ENCODE measurements around the gene CD244.

The CD244 gene

GRCh38 chr1:160844447-160845232 lies 18.0 kb downstream of the CD244 start:
- DNase-seq, result no peak

GRCh38 chr1:160841079-160841478 lies 21.6 kb downstream of the CD244 start:
- no peak for DNase-seq

GRCh38 chr1:160839746-160840145 lies 22.9 kb downstream of the CD244 start:
- DNase-seq, result no peak

- DNase-seq, result no peak
These were observed 23.8 kb downstream of the CD244 start for GRCh38 chr1:160838888-160839287.

GRCh38 chr1:160837558-160838205 lies 25.0 kb downstream of the CD244 start:
- DNase-seq, result no peak

GRCh38 chr1:160836981-160837557 lies 25.6 kb downstream of the CD244 start:
- DNase-seq, result no peak

GRCh38 chr1:160836561-160836960 lies 26.1 kb downstream of the CD244 start:
- DNase-seq, result no peak

GRCh38 chr1:160835751-160836150 lies 26.9 kb downstream of the CD244 start:
- DNase-seq, result no peak

- DNase-seq, result no peak
These were observed 27.6 kb downstream of the CD244 start for GRCh38 chr1:160834945-160835565.

- no peak for DNase-seq
These were observed 32.1 kb downstream of the CD244 start for GRCh38 chr1:160830321-160831153.

GRCh38 chr1:160829766-160830165 lies 32.9 kb downstream of the CD244 start:
- DNase-seq, result no peak

GRCh38 chr1:160827418-160827817 lies 35.3 kb downstream of the CD244 start:
- DNase-seq, result no peak

GRCh38 chr1:160826546-160826945 lies 36.1 kb downstream of the CD244 start:
- no peak for DNase-seq

GRCh38 chr1:160823296-160823695 lies 39.4 kb downstream of the CD244 start:
- DNase-seq, result no peak

GRCh38 chr1:160821627-160822026 lies 41.1 kb downstream of the CD244 start:
- no peak for DNase-seq

GRCh38 chr1:160819186-160819585 lies 43.5 kb downstream of the CD244 start:
- DNase-seq, result no peak

- no peak for DNase-seq
These were observed 44.3 kb downstream of the CD244 start for GRCh38 chr1:160818207-160818937.

- no peak for DNase-seq
These were observed 47.8 kb downstream of the CD244 start for GRCh38 chr1:160814856-160815255.

GRCh38 chr1:160814316-160814715 lies 48.4 kb downstream of the CD244 start:
- no peak for DNase-seq

- DNase-seq, result no peak
These were observed 49.5 kb downstream of the CD244 start for GRCh38 chr1:160813215-160813614.

- DNase-seq, result no peak
These were observed 51.5 kb downstream of the CD244 start for GRCh38 chr1:160811147-160811546.

- no peak for DNase-seq
These were observed 52.2 kb downstream of the CD244 start for GRCh38 chr1:160810486-160810885.
